ENCODE data around the gene TCP10L.

- no peak for TF ChIP-seq POLR2A (IDR thresholded peaks at IDR 0.05)
- no peak for TF ChIP-seq CTCF (IDR thresholded peaks at IDR 0.05)
Observed at GRCh38 chr21:32590130-32590529, 4.8 kb upstream of the TCP10L start.
